Upper lobe of right lung (tissue), 1 donor: Measurements from ENCODE around the gene TNPO1. TPM values are rescaled to one million over a fixed set of nuclear protein-coding genes. Genes with fewer than 3 reads are reported as not detected.
A peak's percentile ranks its signal among the peaks of the same experiment; 100 is the strongest.
"Not testable (repeated sequence)": the region's sequence is repeated elsewhere in the genome, so short reads cannot be mapped to it uniquely, and the experiment has no call there.

Experiments used
- ATAC-seq: fragments of 200-7000 bp; cut with Tn5 transposase; one replicate; pipeline ENCODE4 v1.9.1; 2020; ENCODE audit warnings: mild to moderate bottlenecking, moderate library complexity
- DNase-seq: peaks from one replicate; pipeline ENCODE4 v3.0.0-alpha.2; 2020
- H3K27ac ChIP-seq: fragments of 200-600 bp; one replicate; pipeline ENCODE4 v1.8.0; 2022
- H3K27me3 ChIP-seq: fragments of 200-600 bp; one replicate; pipeline ENCODE4 v1.8.0; 2022; ENCODE audit warnings: mild to moderate bottlenecking
- H3K36me3 ChIP-seq: fragments of 200-600 bp; one replicate; pipeline ENCODE4 v1.8.0; 2022
- H3K4me1 ChIP-seq: fragments of 200-600 bp; one replicate; pipeline ENCODE4 v1.8.0; 2022
- H3K4me3 ChIP-seq: fragments of 200-600 bp; one replicate; pipeline ENCODE4 v1.8.0; 2022; ENCODE audit warnings: mild to moderate bottlenecking
- H3K9me3 ChIP-seq: fragments of 200-600 bp; one replicate; pipeline ENCODE4 v1.8.0; 2022
- CTCF ChIP-seq: fragments of 200-600 bp; IDR thresholded peaks from one replicate; pipeline ENCODE4 v1.8.0; 2022; ENCODE audit warnings: antibody characterized with exemption
- intact Hi-C: fragments of 100-400 bp; cut with DNase I; formaldehyde crosslinking; loops from one replicate; pipeline ENCODE4 v1.11.0; 2022
- total RNA-seq: library from RNA; stranded (reverse); fragmentation: NEBNext Ultra II Directional; extraction: Animal tissue kit (Norgen Biotek cat#: 25700); gene quantifications from one replicate; pipeline ENCODE4 v1.2.1, GENCODE V29; 2021
- donor health status: DM: no; HTN: yes; CAD: no; lungs with severe emphysema.

The TNPO1 gene
- total RNA-seq, 1 donor from 2014 or later, result 106 TPM

- Histone ChIP-seq H3K4me3 (no peak overlapping the region), H3K36me3 (no peaks in the 10 kb centered on the region), H3K9me3 (no peaks in the 10 kb centered on the region), H3K27ac (no peak overlapping the region), H3K27me3 (no peaks in the 10 kb centered on the region), H3K4me1 (no peaks in the 10 kb centered on the region)
- intact Hi-C loops, result no loop called here
- no peak for TF ChIP-seq CTCF
- no peak for ATAC-seq
- DNase-seq, result no peak
Observed at GRCh38 chr5:72796001-72796400, 20.5 kb upstream of the TNPO1 start.

- Histone ChIP-seq H3K27me3 (no peaks in the 10 kb centered on the region), H3K4me1 (no peaks in the 10 kb centered on the region), H3K27ac (no peak overlapping the region), H3K4me3 (no peak overlapping the region), H3K36me3 (no peaks in the 10 kb centered on the region), H3K9me3 (no peaks in the 10 kb centered on the region)
- DNase-seq (no peak), ATAC-seq (no peak)
- TF ChIP-seq CTCF, result no peak
- intact Hi-C loops, result no loop called here
Observed at GRCh38 chr5:72799721-72800120, 16.7 kb upstream of the TNPO1 start.

DNA sequence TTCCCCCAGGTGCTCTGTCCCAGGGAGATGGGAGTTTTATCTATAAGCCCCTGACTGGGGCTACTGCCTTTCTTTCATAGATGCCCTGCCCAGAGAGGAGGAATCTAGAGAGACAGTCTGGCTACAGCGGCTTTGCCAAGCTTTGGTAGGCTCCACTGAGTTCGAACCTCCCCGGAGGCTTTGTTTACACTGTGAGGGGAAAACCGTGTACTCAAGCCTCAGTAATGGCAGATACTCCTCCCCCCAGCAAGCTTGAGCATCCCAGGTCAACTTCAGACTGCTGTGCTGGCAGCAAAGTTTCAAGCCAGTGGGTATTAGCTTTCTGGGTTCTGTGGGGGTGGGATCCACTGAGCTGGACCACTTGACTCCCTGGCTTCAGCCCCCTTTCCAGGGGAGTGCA, 7.8 kb upstream of the TNPO1 start:
- H3K4me1 ChIP-seq, H3K4me3 ChIP-seq, H3K9me3 ChIP-seq, H3K27ac ChIP-seq, ATAC-seq, H3K27me3 ChIP-seq, intact Hi-C loops, H3K36me3 ChIP-seq, DNase-seq: not testable (repeated sequence)

- no peaks in the 10 kb centered on the region for H3K27me3 ChIP-seq
- no peak overlapping the region for H3K27ac ChIP-seq
- DNase-seq (no peak), ATAC-seq (no peak)
- no peaks in the 10 kb centered on the region for H3K9me3 ChIP-seq
- H3K36me3 ChIP-seq, result no peaks in the 10 kb centered on the region
- intact Hi-C loops, result no loop called here
- H3K4me3 ChIP-seq, result no peak overlapping the region
- no peak for TF ChIP-seq CTCF
- H3K4me1 ChIP-seq, result peaks cover 6% of the 10 kb centered on the region
Observed at GRCh38 chr5:72811849-72812248, 4.6 kb upstream of the TNPO1 start.

- TF ChIP-seq CTCF, result no peak
- no peaks in the 10 kb centered on the region for H3K27me3 ChIP-seq
- no peak overlapping the region for H3K4me3 ChIP-seq
- DNase-seq, result no peak
- intact Hi-C loops, result no loop called here
- no peaks in the 10 kb centered on the region for H3K9me3 ChIP-seq
- no peak overlapping the region for H3K27ac ChIP-seq
- peaks cover 6% of the 10 kb centered on the region for H3K4me1 ChIP-seq
- H3K36me3 ChIP-seq, result no peaks in the 10 kb centered on the region
- ATAC-seq, result peak; percentile 14
Observed at GRCh38 chr5:72812488-72812887, 4.0 kb upstream of the TNPO1 start.

- H3K4me3 ChIP-seq, result no peak overlapping the region
- H3K27me3 ChIP-seq, result no peaks in the 10 kb centered on the region
- TF ChIP-seq CTCF, result no peak
- H3K4me1 ChIP-seq, result peaks cover 19% of the 10 kb centered on the region
- intact Hi-C loops, result no loop called here
- no peaks in the 10 kb centered on the region for H3K9me3 ChIP-seq
- H3K27ac ChIP-seq, result no peak overlapping the region
- H3K36me3 ChIP-seq, result no peaks in the 10 kb centered on the region
- DNase-seq (no peak), ATAC-seq (no peak)
Observed at GRCh38 chr5:72814104-72814503, 2.4 kb upstream of the TNPO1 start.
